Fibroblast of gingiva (primary cell): ENCODE results near the gene CASTOR1.
"Not testable (repeated sequence)": the region's sequence is repeated elsewhere in the genome, so short reads cannot be mapped to it uniquely, and the experiment has no call there.

Experiments used
- DNase-seq: peaks from one replicate; pipeline ENCODE4 v3.0.0-alpha.2; 2011; ENCODE audit warnings: low read depth

CASTOR1 gene

GRCh38 chr22:30289141-30289979 is at the start of gene CASTOR1:
Gene CASTOR1, minus strand, starts transcription at chr22:30289505. Its CDS starts 8 bp downstream, at chr22:30289497.
- DNase-seq = peak; percentile 98

DNA sequence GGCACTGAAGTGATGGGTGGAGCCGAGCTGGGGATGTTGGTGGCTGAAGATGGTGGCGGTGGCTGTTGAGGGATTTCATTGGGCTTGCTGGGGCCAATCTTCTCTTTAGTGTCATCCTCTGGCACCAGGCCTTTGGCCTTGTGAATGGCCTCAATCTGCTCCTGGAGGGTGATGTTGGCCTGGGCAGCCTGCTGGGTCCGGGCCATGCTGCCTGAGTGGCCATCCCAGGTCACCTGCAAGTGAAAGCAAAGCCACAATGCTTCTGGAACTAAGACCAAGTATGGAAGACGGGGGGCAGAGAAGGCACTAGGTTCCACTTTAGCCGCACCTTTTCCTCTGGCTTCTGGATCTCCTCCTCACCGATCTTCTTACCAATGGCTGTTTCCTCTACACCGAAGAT is 49.5 kb upstream of the CASTOR1 start:
- no peak for DNase-seq

- DNase-seq = not testable (repeated sequence)
Observed at GRCh38 chr22:30338341-30338740, 49.0 kb upstream of the CASTOR1 start.

- no peak for DNase-seq
Observed at GRCh38 chr22:30337461-30337778, 48.1 kb upstream of the CASTOR1 start.

DNA sequence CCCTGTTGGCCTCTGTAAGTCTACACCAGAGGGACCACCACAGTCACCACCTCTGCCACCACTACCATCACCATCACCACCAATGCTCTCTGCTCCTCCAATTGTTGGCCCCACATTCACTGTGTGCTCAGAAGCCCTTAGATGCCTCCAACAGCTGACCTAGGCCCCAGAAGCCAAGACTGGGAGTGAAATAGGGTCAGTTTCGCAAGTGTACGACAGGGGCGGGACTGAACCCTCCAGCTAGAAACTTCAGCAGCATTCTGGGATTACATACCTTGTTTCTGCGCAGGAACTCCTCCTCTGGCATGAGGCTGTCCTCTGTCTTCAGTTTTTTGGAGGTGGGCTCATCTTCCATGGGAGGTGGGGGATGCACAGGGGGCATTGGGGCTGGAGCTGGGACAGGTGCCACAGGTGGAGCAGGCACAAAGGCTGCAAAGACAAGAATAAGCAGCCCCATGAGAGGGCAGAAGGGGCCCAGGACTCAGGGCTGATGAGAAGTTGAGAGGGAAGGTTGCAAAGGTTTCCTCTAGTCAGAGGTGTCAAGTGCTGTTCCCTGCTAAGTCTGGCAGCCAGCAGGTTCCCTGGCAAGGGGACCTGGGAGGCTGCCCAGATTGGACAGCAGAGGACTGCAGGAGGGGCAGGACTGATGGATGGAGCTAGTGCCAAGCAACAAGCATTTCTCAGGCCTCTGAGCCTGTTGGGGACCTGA is 47.6 kb upstream of the CASTOR1 start:
- DNase-seq = no peak

DNA sequence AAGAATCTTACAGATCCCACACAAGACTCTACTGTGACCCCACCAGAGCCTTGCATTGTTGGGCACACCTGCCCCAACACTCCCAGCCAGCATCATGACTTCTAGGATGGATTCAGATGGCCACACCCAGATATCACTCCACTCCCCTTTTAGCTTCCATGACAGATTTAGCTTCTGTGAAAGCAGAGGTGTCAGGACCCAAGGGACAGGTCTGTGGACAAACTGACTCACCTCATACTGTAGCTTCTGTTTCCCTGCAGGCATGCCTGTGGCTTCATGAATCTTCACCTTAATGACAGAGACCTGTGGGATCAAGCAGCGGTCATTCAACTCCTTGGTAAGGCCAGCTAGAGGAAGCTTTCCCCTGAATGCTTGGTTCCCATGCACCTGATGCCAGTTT is 45.9 kb upstream of the CASTOR1 start:
- no peak for DNase-seq

- DNase-seq = no peak
Observed at GRCh38 chr22:30334646-30335045, 45.3 kb upstream of the CASTOR1 start.

DNA sequence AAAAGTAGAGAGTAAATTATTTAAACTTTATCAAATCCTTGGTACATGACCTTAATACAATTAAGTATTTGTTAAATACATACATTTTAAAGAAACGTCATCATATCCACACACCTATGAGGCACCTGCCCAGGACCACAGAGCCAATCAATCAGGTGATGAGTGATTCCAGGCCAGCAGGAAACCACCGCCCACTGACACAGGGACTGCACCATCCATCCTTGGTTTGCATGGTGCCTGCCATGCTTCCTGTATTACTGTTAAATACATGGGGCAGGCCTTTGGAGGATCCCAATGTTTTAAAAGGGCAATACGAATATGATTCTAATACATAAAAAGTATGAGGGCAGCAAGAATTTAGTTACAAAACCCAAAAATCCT is 44.4 kb upstream of the CASTOR1 start:
- DNase-seq = no peak

- DNase-seq = no peak
Observed at GRCh38 chr22:30332994-30333706, 43.8 kb upstream of the CASTOR1 start.

DNA sequence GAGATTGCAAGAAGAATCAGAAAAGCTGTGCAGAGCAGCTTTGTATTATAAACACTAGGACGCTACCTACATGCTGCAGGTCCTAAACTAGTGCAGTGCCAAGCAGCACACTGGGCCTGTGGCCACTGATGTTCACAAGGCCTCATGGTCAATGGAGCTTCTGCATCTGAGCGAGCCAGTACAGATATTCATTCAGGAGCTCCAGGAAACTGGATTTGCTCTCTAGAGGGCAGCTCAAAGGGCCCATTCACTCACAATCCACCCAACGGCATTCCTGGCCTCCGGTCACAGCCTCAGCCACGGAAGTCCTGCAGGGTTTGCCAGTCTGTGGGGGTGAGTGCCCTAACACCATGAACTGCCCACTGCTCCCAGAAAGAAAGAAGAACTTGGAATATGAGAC is 43.2 kb upstream of the CASTOR1 start:
- no peak for DNase-seq

GRCh38 chr22:30328466-30329049 is 39.3 kb upstream of the CASTOR1 start:
- no peak for DNase-seq

DNA sequence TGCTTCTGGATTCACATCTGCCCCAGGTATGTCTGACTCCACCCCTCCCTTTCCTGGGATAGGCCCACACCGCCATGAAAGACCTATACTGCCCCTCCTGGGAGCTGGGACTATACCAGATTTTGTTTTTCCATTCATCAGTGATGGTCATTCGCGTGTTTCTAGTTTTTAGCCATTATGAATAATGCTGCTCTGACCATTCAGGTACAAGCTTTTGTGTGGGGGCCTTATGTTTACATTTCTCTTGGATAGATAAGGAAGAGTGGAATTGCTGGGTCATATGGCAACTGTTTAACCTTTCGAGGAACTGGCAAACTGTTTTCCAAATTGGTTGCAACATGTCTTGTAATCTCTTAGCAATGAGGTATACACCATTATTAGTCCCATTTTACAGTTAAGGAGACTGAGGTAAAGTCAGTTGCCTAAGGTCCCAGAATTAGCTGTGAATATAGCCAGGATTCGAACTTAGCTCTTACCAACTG is 38.6 kb upstream of the CASTOR1 start:
- no peak for DNase-seq

DNA sequence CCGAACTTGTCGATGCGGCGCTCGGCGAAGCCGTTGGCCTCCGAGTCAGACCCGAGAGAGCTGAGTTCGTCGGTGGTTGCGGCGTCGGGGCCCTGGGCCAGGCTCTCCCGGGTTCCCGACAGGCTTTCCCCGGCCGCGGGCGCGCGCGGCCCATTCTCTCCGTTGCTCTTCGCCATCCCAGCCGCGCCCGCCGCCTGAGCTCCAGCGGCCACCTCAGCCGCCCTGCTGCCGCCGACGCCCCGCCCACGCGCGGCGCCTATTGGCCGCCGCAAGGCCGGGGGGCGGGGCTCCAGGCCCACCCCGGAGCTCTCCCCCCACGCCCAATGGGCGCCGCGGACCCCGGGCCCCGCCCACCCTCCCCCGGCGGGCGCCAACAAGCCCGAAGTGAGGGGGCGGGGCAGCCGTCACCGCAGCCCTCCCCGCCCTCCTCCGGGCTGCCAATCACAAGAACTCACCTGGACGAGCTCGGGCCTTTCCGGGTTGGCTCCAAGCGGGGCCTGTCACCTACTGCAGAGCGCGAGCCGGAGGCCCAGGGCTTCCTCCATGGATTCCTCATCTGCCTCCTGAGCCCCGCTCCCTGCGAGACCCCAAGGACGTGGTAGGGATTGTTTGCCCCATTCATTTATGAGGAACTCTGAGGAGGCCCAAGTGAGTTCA is 37.5 kb upstream of the CASTOR1 start, which contains the start of gene TBC1D10A:
TSS of gene TBC1D10A (minus strand) at position 236 of the 657 bp plus-strand sequence. CDS start at position 176, 60 bp downstream.
- DNase-seq = peak; percentile 85

- DNase-seq = no peak
Observed at GRCh38 chr22:30326255-30326705, 37.0 kb upstream of the CASTOR1 start.

DNA sequence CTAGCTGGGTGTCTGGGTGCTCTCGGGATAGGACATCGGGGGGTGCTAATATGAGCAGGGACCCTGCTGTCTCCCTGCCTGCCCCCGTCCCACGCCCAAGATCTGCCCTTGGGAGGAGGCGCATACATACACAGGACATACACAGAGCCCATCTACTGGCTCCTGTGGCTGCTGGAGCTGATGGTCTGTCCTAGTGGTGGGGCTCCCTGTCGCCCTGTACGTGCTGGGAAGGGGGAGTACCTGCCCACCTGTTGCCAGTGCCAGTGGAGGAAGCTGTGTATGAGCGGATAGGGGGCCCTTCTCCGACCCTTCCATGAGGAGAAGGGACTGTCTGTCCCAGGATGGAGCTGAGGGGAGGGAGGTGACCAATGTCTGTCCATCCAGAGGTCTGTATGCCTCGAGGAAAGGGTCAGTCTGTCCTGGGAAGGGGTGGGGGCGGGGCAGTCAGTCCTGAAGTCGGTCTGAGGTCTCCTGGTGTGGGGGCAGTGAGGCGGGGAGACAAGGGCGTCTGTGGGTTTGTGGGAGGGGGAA is 36.5 kb upstream of the CASTOR1 start:
- DNase-seq = no peak

GRCh38 chr22:30325065-30325720 is 35.9 kb upstream of the CASTOR1 start:
- peak; percentile 74 for DNase-seq

DNA sequence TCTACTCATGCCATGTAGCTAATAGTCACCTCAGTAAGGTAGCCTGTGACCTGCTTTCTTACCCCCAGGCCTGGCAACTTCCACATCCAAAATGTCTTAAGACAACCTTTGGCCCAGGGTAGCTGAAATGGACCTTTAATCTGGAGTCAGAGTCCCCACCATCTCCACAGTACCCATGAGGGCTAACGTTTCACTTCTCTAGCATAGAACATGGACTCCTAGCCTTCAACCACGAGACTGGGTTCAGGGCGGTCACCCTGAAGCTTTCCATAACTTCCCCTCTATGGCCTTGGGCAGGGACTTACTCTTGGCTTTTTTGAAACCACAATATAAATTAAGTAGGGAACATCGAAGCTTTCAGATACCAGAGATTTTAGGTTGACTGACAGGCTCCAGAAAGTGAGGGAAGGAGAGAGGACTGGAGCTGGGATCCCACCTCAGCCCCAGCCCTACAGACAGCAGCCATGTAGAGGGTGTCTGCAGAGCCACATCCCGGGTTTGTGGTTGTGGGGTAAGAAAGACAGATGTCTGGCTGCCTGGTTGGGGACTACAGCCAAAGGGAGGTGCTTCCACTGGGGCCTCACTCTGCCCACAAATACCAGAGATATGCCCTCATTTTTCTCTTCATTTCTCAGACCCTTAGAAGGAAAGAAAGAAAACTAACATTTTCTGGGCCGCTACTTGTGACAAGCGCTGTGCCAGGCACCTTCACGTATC is 34.9 kb upstream of the CASTOR1 start:
- peak; percentile 55 for DNase-seq

GRCh38 chr22:30323246-30323645 is 33.9 kb upstream of the CASTOR1 start:
- no peak for DNase-seq

DNA sequence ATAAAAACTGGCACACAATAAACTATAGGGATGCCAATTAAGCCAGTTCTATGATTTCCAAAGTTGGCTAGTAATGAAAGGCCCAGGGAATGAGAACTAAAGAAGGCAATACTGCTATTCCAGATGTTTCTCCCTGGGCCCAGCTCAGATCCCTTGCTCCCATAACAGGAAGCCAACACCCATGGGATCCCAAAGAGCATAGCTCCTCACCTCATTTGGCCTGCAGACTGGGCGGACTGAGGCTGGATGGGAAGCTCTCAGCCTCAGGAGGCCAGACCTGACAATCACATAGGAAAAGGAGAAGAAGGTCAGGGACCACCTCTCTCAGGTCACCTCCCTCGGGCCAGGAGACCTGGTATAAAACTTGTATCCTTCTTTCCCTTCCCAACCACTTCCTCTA is 32.2 kb upstream of the CASTOR1 start:
- no peak for DNase-seq

- no peak for DNase-seq
Observed at GRCh38 chr22:30320021-30320556, 30.8 kb upstream of the CASTOR1 start.
